ENCODE data around the gene ZSCAN1. TPM values are rescaled to one million over a fixed set of nuclear protein-coding genes. Genes with fewer than 3 reads are reported as not detected.

ZSCAN1 gene
- total and polyA plus RNA-seq, 10 of the 15 experiments (the other 5 are each of a cell fraction or from before 2014, with no cell fraction given), result not detected

DNA sequence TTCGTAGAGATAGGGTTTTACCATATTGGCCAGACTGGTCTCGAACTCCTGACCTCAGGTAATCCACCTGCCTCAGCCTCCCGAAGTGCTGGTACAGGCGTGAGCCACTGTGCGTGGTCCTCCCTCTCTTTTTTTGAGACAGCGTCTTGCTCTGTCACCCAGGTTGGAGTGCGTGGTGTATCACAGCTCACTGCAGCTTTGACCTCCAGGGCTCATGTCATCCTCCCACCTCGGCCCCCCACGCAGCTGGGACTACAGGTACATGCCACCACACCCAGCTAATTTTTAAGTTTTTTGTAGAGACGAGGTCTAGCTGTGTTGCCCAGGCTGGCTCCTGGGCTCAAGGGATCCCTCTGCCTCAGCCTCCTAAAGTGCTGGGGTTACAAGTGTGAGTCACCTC is 46.0 kb downstream of the ZSCAN1 start:
- no peaks in the 10 kb centered on the region for H3K27me3 ChIP-seq (replicated peaks in 1 of 2; ENCODE audit: control insufficient read depth in 2 of 2, insufficient read depth in 2 of 2, low read length in 1 of 2)
- H3K4me3 ChIP-seq, result no peak overlapping the region
- RAD21 ChIA-PET (ENCODE audit: unreplicated experiment), result no interaction called here
- no peaks in the 10 kb centered on the region for H4K20me1 ChIP-seq (ENCODE audit: control insufficient read depth, insufficient read depth)
- no peaks in the 10 kb centered on the region for H3K4me1 ChIP-seq (ENCODE audit: control insufficient read depth, insufficient read depth, low read length)
- H3K9me3 ChIP-seq (replicated peaks; ENCODE audit: control insufficient read depth, insufficient read depth, low read length), result no peaks in the 10 kb centered on the region; the same call in 2 of the 3 replicates
- H3K27ac ChIP-seq (ENCODE audit: control insufficient read depth, insufficient read depth), result no peak overlapping the region
- SMC1A ChIA-PET (ENCODE audit: uncharacterized antibody, unreplicated experiment), result no interaction called here
- WGBS (ENCODE audit: insufficient coverage, insufficient replicate concordance, low lambda C conversion rate, missing lambda C conversion rate), result 44% methylated on average over 10 of the region's 10 CpGs
- in situ Hi-C loops (cut with MboI) (no loop called here), intact Hi-C loops (cut with micrococcal nuclease; ENCODE audit: unreplicated experiment) (no loop called here)
- no peak overlapping the region for H2AFZ ChIP-seq (ENCODE audit: control insufficient read depth, low read depth, low read length)
- POLR2A ChIA-PET, result no interaction called here
- TF ChIP-seq NRF1 (conservative IDR thresholded peaks at IDR 0.05; ENCODE audit: low read depth, low read length), result no peak
- TF ChIP-seq ZNF217 (IDR thresholded peaks at IDR 0.05), result no peak
- TF ChIP-seq EGR1 (IDR thresholded peaks at IDR 0.05; ENCODE audit: borderline replicate concordance in 1 of 2, low read depth in 2 of 2, low read length in 2 of 2), result no peak
- no TSS peak for BruUV-seq (replicated peaks)
- H3K4me2 ChIP-seq (ENCODE audit: control insufficient read depth, insufficient read depth), result no peak overlapping the region
- ATAC-seq (no peak), FAIRE-seq (no peak), DNase-seq (ENCODE audit: low read depth, low spot score) (no peak)
- no peak overlapping the region for H3K9ac ChIP-seq (ENCODE audit: control insufficient read depth, insufficient read depth, low read length)
- H3K79me2 ChIP-seq (ENCODE audit: control insufficient read depth, insufficient read depth, low read length), result no peaks in the 10 kb centered on the region
- H3K36me3 ChIP-seq (ENCODE audit: control insufficient read depth in 2 of 2, insufficient read depth in 2 of 2, low read length in 1 of 2), result no peaks in the 10 kb centered on the region
- CTCF ChIA-PET, result no interaction called here

- WGBS (ENCODE audit: insufficient coverage, insufficient replicate concordance, low lambda C conversion rate, missing lambda C conversion rate), result 60% methylated on average over 3 of the region's 3 CpGs
- intact Hi-C loops (cut with micrococcal nuclease; ENCODE audit: unreplicated experiment), result no loop called here
- no peak overlapping the region for H3K4me2 ChIP-seq (ENCODE audit: control insufficient read depth, insufficient read depth)
- ChIA-PET CTCF (no interaction called here), POLR2A (no interaction called here), RAD21 (ENCODE audit: unreplicated experiment) (no interaction called here), SMC1A (ENCODE audit: uncharacterized antibody, unreplicated experiment) (no interaction called here)
- H4K20me1 ChIP-seq (ENCODE audit: control insufficient read depth, insufficient read depth), result no peaks in the 10 kb centered on the region
- no TSS peak for BruUV-seq (replicated peaks)
- no peaks in the 10 kb centered on the region for H3K36me3 ChIP-seq (ENCODE audit: control insufficient read depth in 2 of 2, insufficient read depth in 2 of 2, low read length in 1 of 2)
- DNase-seq (ENCODE audit: low read depth, low spot score), result no peak
- FAIRE-seq, result no peak
- H3K4me1 ChIP-seq (ENCODE audit: control insufficient read depth, insufficient read depth, low read length), result no peaks in the 10 kb centered on the region
- H2AFZ ChIP-seq (ENCODE audit: control insufficient read depth, low read depth, low read length), result no peak overlapping the region
- H3K79me2 ChIP-seq (ENCODE audit: control insufficient read depth, insufficient read depth, low read length), result no peaks in the 10 kb centered on the region
- no peak overlapping the region for H3K4me3 ChIP-seq
- no peak overlapping the region for H3K27ac ChIP-seq (ENCODE audit: control insufficient read depth, insufficient read depth)
- no peak for ATAC-seq
- H3K9ac ChIP-seq (ENCODE audit: control insufficient read depth, insufficient read depth, low read length), result no peak overlapping the region
- in situ Hi-C loops (cut with MboI), result no loop called here
- H3K9me3 ChIP-seq (replicated peaks; ENCODE audit: control insufficient read depth, insufficient read depth, low read length), result no peaks in the 10 kb centered on the region; the same call in 2 of the 3 replicates
- no peaks in the 10 kb centered on the region for H3K27me3 ChIP-seq (replicated peaks in 1 of 2; ENCODE audit: control insufficient read depth in 2 of 2, insufficient read depth in 2 of 2, low read length in 1 of 2)
- no peak for TF ChIP-seq TCF12 (IDR thresholded peaks at IDR 0.05; ENCODE audit: low read depth, low read length)
- no peak for TF ChIP-seq CHD1 (IDR thresholded peaks at IDR 0.05; ENCODE audit: low read depth, low read length)
- TF ChIP-seq NR2F1 (conservative IDR thresholded peaks at IDR 0.05), result no peak
- TF ChIP-seq ZNF274 (IDR thresholded peaks at IDR 0.05; ENCODE audit: insufficient read depth, insufficient read length), result no peak
- no peak for TF ChIP-seq SUPT20H (IDR thresholded peaks at IDR 0.05; ENCODE audit: borderline replicate concordance, control insufficient read depth, low read depth, low read length)
- TF ChIP-seq SIX5 (IDR thresholded peaks at IDR 0.05; ENCODE audit: low read depth, low read length, severe bottlenecking), result no peak
- no peak for TF ChIP-seq RFX5 (IDR thresholded peaks at IDR 0.05; ENCODE audit: low read depth, low read length)
- no peak for TF ChIP-seq ZNF622 (IDR thresholded peaks at IDR 0.05)
- no peak for TF ChIP-seq JUNB (IDR thresholded peaks at IDR 0.05)
- no peak for TF ChIP-seq ZNF24 (IDR thresholded peaks at IDR 0.05)
- TF ChIP-seq ZBED1 (IDR thresholded peaks at IDR 0.05; ENCODE audit: borderline replicate concordance), result no peak
- TF ChIP-seq RAD21 (IDR thresholded peaks at IDR 0.05; ENCODE audit: insufficient read depth, low read depth, low read length), result no peak
- no peak for TF ChIP-seq RB1 (IDR thresholded peaks at IDR 0.05; ENCODE audit: borderline replicate concordance)
- TF ChIP-seq SREBF1 (IDR thresholded peaks at IDR 0.05; ENCODE audit: low read length), result no peak
- TF ChIP-seq NRF1 (conservative IDR thresholded peaks at IDR 0.05; ENCODE audit: low read depth, low read length), result no peak
- TF ChIP-seq, protein P1, sequence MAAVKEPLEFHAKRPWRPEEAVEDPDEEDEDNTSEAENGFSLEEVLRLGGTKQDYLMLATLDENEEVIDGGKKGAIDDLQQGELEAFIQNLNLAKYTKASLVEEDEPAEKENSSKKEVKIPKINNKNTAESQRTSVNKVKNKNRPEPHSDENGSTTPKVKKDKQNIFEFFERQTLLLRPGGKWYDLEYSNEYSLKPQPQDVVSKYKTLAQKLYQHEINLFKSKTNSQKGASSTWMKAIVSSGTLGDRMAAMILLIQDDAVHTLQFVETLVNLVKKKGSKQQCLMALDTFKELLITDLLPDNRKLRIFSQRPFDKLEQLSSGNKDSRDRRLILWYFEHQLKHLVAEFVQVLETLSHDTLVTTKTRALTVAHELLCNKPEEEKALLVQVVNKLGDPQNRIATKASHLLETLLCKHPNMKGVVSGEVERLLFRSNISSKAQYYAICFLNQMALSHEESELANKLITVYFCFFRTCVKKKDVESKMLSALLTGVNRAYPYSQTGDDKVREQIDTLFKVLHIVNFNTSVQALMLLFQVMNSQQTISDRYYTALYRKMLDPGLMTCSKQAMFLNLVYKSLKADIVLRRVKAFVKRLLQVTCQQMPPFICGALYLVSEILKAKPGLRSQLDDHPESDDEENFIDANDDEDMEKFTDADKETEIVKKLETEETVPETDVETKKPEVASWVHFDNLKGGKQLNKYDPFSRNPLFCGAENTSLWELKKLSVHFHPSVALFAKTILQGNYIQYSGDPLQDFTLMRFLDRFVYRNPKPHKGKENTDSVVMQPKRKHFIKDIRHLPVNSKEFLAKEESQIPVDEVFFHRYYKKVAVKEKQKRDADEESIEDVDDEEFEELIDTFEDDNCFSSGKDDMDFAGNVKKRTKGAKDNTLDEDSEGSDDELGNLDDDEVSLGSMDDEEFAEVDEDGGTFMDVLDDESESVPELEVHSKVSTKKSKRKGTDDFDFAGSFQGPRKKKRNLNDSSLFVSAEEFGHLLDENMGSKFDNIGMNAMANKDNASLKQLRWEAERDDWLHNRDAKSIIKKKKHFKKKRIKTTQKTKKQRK (IDR thresholded peaks at IDR 0.05; ENCODE audit: low read depth, low read length), result no peak
- TF ChIP-seq PAX5 (IDR thresholded peaks at IDR 0.05; ENCODE audit: borderline replicate concordance, low read depth, low read length), result no peak
Observed at GRCh38 chr19:58083021-58083420, 49.2 kb downstream of the ZSCAN1 start.

Measured in GM12878 (cell line).